HepG2 (cell line): ENCODE measurements around the gene TSPAN31. TPM values are rescaled to one million over a fixed set of nuclear protein-coding genes. Genes with fewer than 3 reads are reported as not detected.

ENCODE experiments used
- CEBPB ChIP-seq: IDR thresholded peaks from 2 replicates; pipeline ENCODE4 v1.6.1; 2011; ENCODE audit warnings: low read depth, low read length, improper control_type of control experiment, borderline replicate concordance
- CHD4 ChIP-seq: fragments of 200-600 bp; sonication (generic); IDR thresholded peaks from 2 replicates; pipeline ENCODE4 v1.7.0; 2017; ENCODE audit warnings: mild to moderate bottlenecking, low read length, borderline replicate concordance
- CREM ChIP-seq, 2 experiments: sonication (generic) in 1 of 2; formaldehyde crosslinking in 1 of 2; IDR thresholded peaks; 2 replicates each; pipeline versions ENCODE4 v1.4.0 to v1.6.1; 2016 to 2020; ENCODE audit warnings: antibody characterized with exemption in 1 of 2, mild to moderate bottlenecking in 1 of 2, missing genetic modification reagents in 1 of 2
- GABPB1 ChIP-seq: IDR thresholded peaks from 2 replicates; pipeline ENCODE4 v1.6.1; 2016; ENCODE audit warnings: mild to moderate bottlenecking, missing genetic modification reagents, moderate library complexity, missing compliant biosample characterization
- HDAC2 ChIP-seq: sonication (generic); formaldehyde crosslinking; IDR thresholded peaks from 2 replicates; pipeline ENCODE4 v1.4.0; 2020; ENCODE audit warnings: missing genetic modification reagents
- KLF11 ChIP-seq: IDR thresholded peaks from 2 replicates; pipeline ENCODE4 v1.6.1; 2016; ENCODE audit warnings: missing compliant biosample characterization
- NFRKB ChIP-seq: fragments of 450-650 bp; IDR thresholded peaks from 2 replicates; pipeline ENCODE4 v1.6.1; 2017
- PTBP1 ChIP-seq: fragments of 200-400 bp; formaldehyde crosslinking; IDR thresholded peaks from 2 replicates; pipeline ENCODE4 v1.6.1; 2018; ENCODE audit warnings: low read length, low read depth; ENCODE audit not compliant: poor library complexity, severe bottlenecking
- RFX3 ChIP-seq: IDR thresholded peaks from 2 replicates; pipeline ENCODE4 v1.6.1; 2016; ENCODE audit warnings: missing biosample characterization, missing genetic modification reagents
- SNRNP70 ChIP-seq: fragments of 200-400 bp; formaldehyde crosslinking; IDR thresholded peaks from 2 replicates; pipeline ENCODE4 v1.6.1; 2017; ENCODE audit warnings: mild to moderate bottlenecking, low read depth, low read length, moderate library complexity
- U2AF2 ChIP-seq: fragments of 200-400 bp; formaldehyde crosslinking; IDR thresholded peaks from 2 replicates; pipeline ENCODE4 v1.6.1; 2017; ENCODE audit warnings: low read depth, mild to moderate bottlenecking, low read length
- YY1 ChIP-seq: IDR thresholded peaks from 2 replicates; pipeline ENCODE4 v1.6.1; 2011; ENCODE audit warnings: low read length, low read depth, moderate library complexity, mild to moderate bottlenecking; ENCODE audit not compliant: insufficient read depth, insufficient replicate concordance
- ZBTB34 ChIP-seq: sonication (generic); formaldehyde crosslinking; IDR thresholded peaks from 2 replicates; pipeline ENCODE4 v1.8.0; 2022; ENCODE audit warnings: mild to moderate bottlenecking, missing genetic modification reagents
- ZNF230 ChIP-seq: sonication (generic); formaldehyde crosslinking; IDR thresholded peaks from 2 replicates; pipeline ENCODE4 v1.4.0; 2020; ENCODE audit warnings: mild to moderate bottlenecking, missing genetic modification reagents
- ZNF326 ChIP-seq: sonication (generic); formaldehyde crosslinking; IDR thresholded peaks from 2 replicates; pipeline ENCODE4 v1.4.0; 2020; ENCODE audit warnings: missing genetic modification reagents, borderline replicate concordance
- ZNF503 ChIP-seq: sonication (generic); formaldehyde crosslinking; IDR thresholded peaks from 2 replicates; pipeline ENCODE4 v1.4.0; 2020; ENCODE audit warnings: missing genetic modification reagents
- ZNF703 ChIP-seq: sonication (generic); formaldehyde crosslinking; IDR thresholded peaks from 2 replicates; pipeline ENCODE4 v1.5.1; 2020; ENCODE audit warnings: missing genetic modification reagents, mild to moderate bottlenecking, moderate library complexity, borderline replicate concordance
- ZNF720 ChIP-seq: sonication (generic); formaldehyde crosslinking; IDR thresholded peaks from 2 replicates; pipeline ENCODE4 v1.4.0; 2020; ENCODE audit warnings: missing genetic modification reagents
- ZNF724P ChIP-seq: sonication (generic); formaldehyde crosslinking; IDR thresholded peaks from 2 replicates; pipeline ENCODE4 v1.8.0; 2022; ENCODE audit warnings: missing genetic modification reagents, borderline replicate concordance
- ZNF839 ChIP-seq: sonication (generic); formaldehyde crosslinking; IDR thresholded peaks from 2 replicates; pipeline ENCODE4 v1.4.0; 2020; ENCODE audit warnings: missing genetic modification reagents, mild to moderate bottlenecking, borderline replicate concordance
- polyA plus RNA-seq, 8 experiments: library from polyadenylated mRNA; depleted of rRNA in 3 of 8; stranded (reverse) in 7 of 8; unstranded in 1 of 8; fragments of >200 nt; fragmentation: Illumina TruSeq in 4 of 8; extraction: Trizol in 4 of 8; gene quantifications; 2 replicates each; pipeline versions ENCODE4 v1.2.1 to v1.2.3, GENCODE V29; 2011 to 2016; ENCODE audit warnings: low read depth in 4 of 8, missing spikeins in 1 of 8, mixed read lengths in 1 of 8; ENCODE audit not compliant: insufficient read depth in 1 of 8
- total RNA-seq, 5 experiments: library from RNA; depleted of rRNA; stranded (reverse); fragments of >200 nt; fragmentation: Illumina TruSeq; extraction: Trizol; gene quantifications; 2 replicates each; pipeline ENCODE4 v1.2.3, GENCODE V29; 2016; ENCODE audit warnings: low read depth in 1 of 5
- TF ChIP-seq, protein P1 (sequence below): sonication (generic); formaldehyde crosslinking; IDR thresholded peaks from 2 replicates; pipeline ENCODE4 v1.8.1; 2023; ENCODE audit warnings: mild to moderate bottlenecking, missing genetic modification reagents
- TF ChIP-seq, protein P2 (sequence below): sonication (generic); formaldehyde crosslinking; IDR thresholded peaks from 2 replicates; pipeline ENCODE4 v1.4.0; 2020; ENCODE audit warnings: missing genetic modification reagents

TSPAN31 gene
- total and polyA plus RNA-seq, 2 of the 13 experiments (the other 11 are each of a cell fraction or from before 2014, with no cell fraction given): 10.4 to 24.6 TPM

GRCh38 chr12:57751788-57752667 is 7.2 kb downstream of the TSPAN31 start, which contains the start of gene CDK4 (continued):
- TF ChIP-seq CEBPB (no peak), ZNF720 (CRISPR knock-in tag) (no peak), YY1 (peak; percentile 71), ZNF703 (CRISPR knock-in tag) (0 out of 2 replicates have a peak, but pooled peaks have one; percentile 55), SNRNP70 (no peak), ZNF326 (CRISPR knock-in tag) (no peak), NFRKB (no peak), ZNF724P (no peak; the same call in 1 of the 2 replicates), CREM (IDR thresholded peaks at IDR 0.05) (peak; percentile 70), CREM (CRISPR knock-in tag; IDR thresholded peaks at IDR 0.05) (no peak), PTBP1 (peak; percentile 71), CHD4 (no peak), ZNF503 (CRISPR knock-in tag) (peak; percentile 71), ZNF230 (CRISPR knock-in tag) (peak; percentile 83; the same call in 1 of the 2 replicates), RFX3 (CRISPR knock-in tag) (peak; percentile 93), U2AF2 (peak; percentile 98), HDAC2 (CRISPR knock-in tag) (peak; percentile 83; the same call in 1 of the 2 replicates), KLF11 (CRISPR knock-in tag) (peak; percentile 95), GABPB1 (CRISPR knock-in tag) (peak; percentile 95), ZNF839 (CRISPR knock-in tag) (no peak), ZBTB34 (CRISPR knock-in tag) (no peak; the same call in 1 of the 2 replicates)
- TF ChIP-seq, protein P1, sequence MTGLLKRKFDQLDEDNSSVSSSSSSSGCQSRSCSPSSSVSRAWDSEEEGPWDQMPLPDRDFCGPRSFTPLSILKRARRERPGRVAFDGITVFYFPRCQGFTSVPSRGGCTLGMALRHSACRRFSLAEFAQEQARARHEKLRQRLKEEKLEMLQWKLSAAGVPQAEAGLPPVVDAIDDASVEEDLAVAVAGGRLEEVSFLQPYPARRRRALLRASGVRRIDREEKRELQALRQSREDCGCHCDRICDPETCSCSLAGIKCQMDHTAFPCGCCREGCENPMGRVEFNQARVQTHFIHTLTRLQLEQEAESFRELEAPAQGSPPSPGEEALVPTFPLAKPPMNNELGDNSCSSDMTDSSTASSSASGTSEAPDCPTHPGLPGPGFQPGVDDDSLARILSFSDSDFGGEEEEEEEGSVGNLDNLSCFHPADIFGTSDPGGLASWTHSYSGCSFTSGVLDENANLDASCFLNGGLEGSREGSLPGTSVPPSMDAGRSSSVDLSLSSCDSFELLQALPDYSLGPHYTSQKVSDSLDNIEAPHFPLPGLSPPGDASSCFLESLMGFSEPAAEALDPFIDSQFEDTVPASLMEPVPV: peak; percentile 94
- TF ChIP-seq, protein P2, sequence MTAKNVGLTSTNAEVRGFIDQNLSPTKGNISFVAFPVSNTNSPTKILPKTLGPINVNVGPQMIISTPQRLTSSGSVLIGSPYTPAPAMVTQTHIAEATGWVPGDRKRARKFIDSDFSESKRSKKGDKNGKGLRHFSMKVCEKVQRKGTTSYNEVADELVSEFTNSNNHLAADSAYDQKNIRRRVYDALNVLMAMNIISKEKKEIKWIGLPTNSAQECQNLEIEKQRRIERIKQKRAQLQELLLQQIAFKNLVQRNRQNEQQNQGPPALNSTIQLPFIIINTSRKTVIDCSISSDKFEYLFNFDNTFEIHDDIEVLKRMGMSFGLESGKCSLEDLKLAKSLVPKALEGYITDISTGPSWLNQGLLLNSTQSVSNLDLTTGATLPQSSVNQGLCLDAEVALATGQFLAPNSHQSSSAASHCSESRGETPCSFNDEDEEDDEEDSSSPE: peak; percentile 98
